GM23338 (cell line): ENCODE measurements around the gene TEX54. TPM values are rescaled to one million over a fixed set of nuclear protein-coding genes. Genes with fewer than 3 reads are reported as not detected.

Experiments used
- ATAC-seq: fragments of 200-7000 bp; cut with Tn5 transposase; 3 replicates; pipeline ENCODE4 v1.9.1; 2020
- DNase-seq: peaks from one replicate; pipeline ENCODE4 v3.0.0-alpha.2; 2015; ENCODE audit warnings: low spot score
- H2AFZ ChIP-seq: fragments of 200-600 bp; sonication (generic); 2 replicates; pipeline ENCODE4 v1.8.0; 2016; ENCODE audit warnings: antibody characterized with exemption, mild to moderate bottlenecking, moderate library complexity
- H3F3A ChIP-seq: fragments of 200-600 bp; sonication (generic); replicated peaks from 2 replicates; pipeline ENCODE4 v1.8.0; 2017; ENCODE audit warnings: antibody characterized with exemption, mixed run types, low read depth
- H3K27ac ChIP-seq: fragments of 200-600 bp; sonication (generic); 2 replicates; pipeline ENCODE4 v1.6.1; 2016; ENCODE audit warnings: low read depth
- H3K27me3 ChIP-seq: fragments of 200-600 bp; sonication (generic); 2 replicates; pipeline ENCODE4 v1.8.0; 2016; ENCODE audit warnings: mild to moderate bottlenecking, mixed run types, moderate library complexity; ENCODE audit not compliant: insufficient read depth
- H3K36me3 ChIP-seq: fragments of 200-600 bp; sonication (generic); 2 replicates; pipeline ENCODE4 v1.8.0; 2016; ENCODE audit warnings: mild to moderate bottlenecking; ENCODE audit not compliant: insufficient read depth
- H3K4me1 ChIP-seq: fragments of 200-600 bp; sonication (generic); 2 replicates; pipeline ENCODE4 v1.8.0; 2016; ENCODE audit warnings: mild to moderate bottlenecking, moderate library complexity; ENCODE audit not compliant: insufficient read depth
- H3K4me2 ChIP-seq: fragments of 200-600 bp; sonication (generic); 2 replicates; pipeline ENCODE4 v1.7.1; 2017; ENCODE audit warnings: mixed run types
- H3K4me3 ChIP-seq: fragments of 200-600 bp; sonication (generic); 2 replicates; pipeline ENCODE4 v1.6.1; 2016; ENCODE audit warnings: mixed run types
- H3K79me2 ChIP-seq: fragments of 200-600 bp; sonication (generic); replicated peaks from 2 replicates; pipeline ENCODE4 v1.8.0; 2017; ENCODE audit warnings: mild to moderate bottlenecking; ENCODE audit not compliant: insufficient read depth
- H3K9me2 ChIP-seq: fragments of 200-600 bp; sonication (generic); 2 replicates; pipeline ENCODE4 v1.8.0; 2017; ENCODE audit not compliant: insufficient read depth
- H4K20me1 ChIP-seq: fragments of 200-600 bp; sonication (generic); replicated peaks from 2 replicates; pipeline ENCODE4 v1.8.0; 2017; ENCODE audit warnings: mild to moderate bottlenecking; ENCODE audit not compliant: insufficient read depth
- H3K27ac Mint-ChIP-seq: 2 replicates; pipeline ENCODE4 v1.8.0; 2020; ENCODE audit warnings: inconsistent platforms, mild to moderate bottlenecking, moderate library complexity, mixed read lengths
- H3K27me3 Mint-ChIP-seq: 3 replicates; pipeline ENCODE4 v1.8.0; 2022; ENCODE audit warnings: low read depth, mild to moderate bottlenecking, moderate library complexity, mixed read lengths, inconsistent platforms; ENCODE audit not compliant: insufficient read depth, poor library complexity
- H3K36me3 Mint-ChIP-seq: 3 replicates; pipeline ENCODE4 v1.8.0; 2021; ENCODE audit warnings: low read depth, mild to moderate bottlenecking, inconsistent platforms, moderate library complexity, mixed read lengths
- H3K4me1 Mint-ChIP-seq: 3 replicates; pipeline ENCODE4 v1.8.0; 2020; ENCODE audit warnings: mild to moderate bottlenecking, inconsistent platforms, mixed read lengths
- H3K4me3 Mint-ChIP-seq: 3 replicates; pipeline ENCODE4 v1.8.0; 2021; ENCODE audit warnings: moderate library complexity, mild to moderate bottlenecking, inconsistent platforms, mixed read lengths
- H3K9me3 Mint-ChIP-seq: 3 replicates; pipeline ENCODE4 v1.8.0; 2020; ENCODE audit warnings: moderate library complexity, mild to moderate bottlenecking, inconsistent platforms, mixed read lengths
- CREB1 ChIP-seq: fragments of 250-450 bp; sonication (Bioruptor Pico); IDR thresholded peaks from 2 replicates; pipeline ENCODE4 v1.5.0; 2020; ENCODE audit warnings: low read depth, mild to moderate bottlenecking, moderate library complexity
- CTCF ChIP-seq, 2 experiments: fragments of 200-600 bp in 1 of 2; sonication (generic) in 1 of 2; conservative IDR thresholded peaks; 2 replicates each; pipeline versions ENCODE4 v1.5.1 to v1.6.1; 2016 to 2017; ENCODE audit warnings: antibody characterized with exemption in 2 of 2, low read depth in 2 of 2, mild to moderate bottlenecking in 2 of 2, moderate library complexity in 1 of 2
- ETS1 ChIP-seq: IDR thresholded peaks from 2 replicates; pipeline ENCODE4 v1.6.1; 2016; ENCODE audit warnings: antibody characterized with exemption
- EZH2 ChIP-seq: fragments of 200-600 bp; sonication (generic); IDR thresholded peaks from one replicate; pipeline ENCODE4 v1.8.0; 2017; ENCODE audit warnings: antibody characterized with exemption, mild to moderate bottlenecking, low read depth; ENCODE audit not compliant: unreplicated experiment
- EZH2phosphoT487 ChIP-seq: fragments of 200-600 bp; sonication (generic); IDR thresholded peaks from one replicate; pipeline ENCODE4 v1.8.1; 2018; ENCODE audit warnings: antibody characterized with exemption; ENCODE audit not compliant: unreplicated experiment
- JUNB ChIP-seq: IDR thresholded peaks from one replicate; pipeline ENCODE4 v1.6.1; 2016; ENCODE audit warnings: antibody characterized with exemption; ENCODE audit not compliant: unreplicated experiment
- NANOG ChIP-seq: IDR thresholded peaks from 2 replicates; pipeline ENCODE4 v1.6.1; 2016; ENCODE audit warnings: antibody characterized with exemption, borderline replicate concordance
- POLR2AphosphoS5 ChIP-seq: IDR thresholded peaks from 2 replicates; pipeline ENCODE4 v1.6.1; 2016; ENCODE audit warnings: antibody characterized with exemption, low read depth
- REST ChIP-seq: IDR thresholded peaks from one replicate; pipeline ENCODE4 v1.6.1; 2018; ENCODE audit warnings: antibody characterized with exemption; ENCODE audit not compliant: unreplicated experiment
- STAT1 ChIP-seq: IDR thresholded peaks from one replicate; pipeline ENCODE4 v1.6.1; 2016; ENCODE audit warnings: antibody characterized with exemption; ENCODE audit not compliant: unreplicated experiment
- ZNF114 ChIP-seq: fragments of 250-450 bp; sonication (Bioruptor Pico); IDR thresholded peaks from 2 replicates; pipeline ENCODE4 v1.5.0; 2020; ENCODE audit warnings: mild to moderate bottlenecking, moderate library complexity
- ZNF331 ChIP-seq: fragments of 250-450 bp; sonication (Bioruptor Pico); IDR thresholded peaks from 2 replicates; pipeline ENCODE4 v1.5.0; 2020; ENCODE audit warnings: low read depth, mild to moderate bottlenecking, moderate library complexity
- ZNF462 ChIP-seq: fragments of 250-450 bp; sonication (Bioruptor Pico); IDR thresholded peaks from 2 replicates; pipeline ENCODE4 v1.5.0; 2020; ENCODE audit warnings: mild to moderate bottlenecking, moderate library complexity
- polyA plus RNA-seq: library from polyadenylated mRNA; unstranded; fragments of >200 nt; fragmentation: Nextera tagmentation; extraction: Ambion mirVana; gene quantifications from 2 replicates; pipeline ENCODE4 v1.2.1, GENCODE V29; 2016
- total RNA-seq: library from RNA; depleted of rRNA; stranded (reverse); fragments of >200 nt; shearing (Covaris generic); gene quantifications from 2 replicates; pipeline ENCODE4 v1.2.3, GENCODE V29; 2014

The TEX54 gene
- total and polyA plus RNA-seq, 2 experiments from 2014 or later = 1.9 TPM; not detected in 1

- Histone ChIP-seq H3K27ac (peak within 1 kb of the TSS; percentile 85), H3K9me2 (no peaks in the 10 kb centered on the region)
- H3K36me3 Mint-ChIP-seq = peaks cover 77% of the 10 kb centered on the region
Observed at GRCh38 chr11:62791501-62792201, 41.0 kb downstream of the TEX54 start, which contains the start of gene TMEM223. Gene TMEM223, minus strand, starts transcription at chr11:62792006. Its CDS starts 12 bp downstream, at chr11:62791994.

More at GRCh38 chr11:62791501-62792201, 41.0 kb downstream of the TEX54 start, which contains the start of gene TMEM223:
- TF ChIP-seq EZH2phosphoT487 (no peak), POLR2AphosphoS5 (peak; percentile 97), ZNF331 (no peak), CTCF (conservative IDR thresholded peaks at IDR 0.05; ENCODE audit: low read depth in 2 of 2) (peak in 1 of 2 experiments; percentile 24; a peak in 1 of 4 replicates), EZH2 (no peak), STAT1 (no peak), ZNF114 (CRISPR knock-in tag) (no peak), ZNF462 (CRISPR knock-in tag) (no peak), NANOG (no peak), ETS1 (peak; percentile 82), JUNB (no peak), CREB1 (CRISPR knock-in tag) (peak; percentile 38; the same call in 1 of the 2 replicates), REST (no peak)
- ATAC-seq = peak; percentile 80
- Histone ChIP-seq H3K4me3 (peak within 1 kb of the TSS; percentile 98), H3K36me3 (peaks cover 43% of the 10 kb centered on the region), H2AFZ (peak within 1 kb of the TSS; percentile 80; the same call in 1 of the 2 replicates), H3K4me1 (peaks cover 11% of the 10 kb centered on the region; the same call in 1 of the 2 replicates), H3K79me2 (peaks cover 40% of the 10 kb centered on the region), H3F3A (peaks cover 63% of the 10 kb centered on the region), H3K27me3 (no peaks in the 10 kb centered on the region), H3K4me2 (peak within 1 kb of the TSS; percentile 97), H4K20me1 (peaks cover 3% of the 10 kb centered on the region)
- peak within 1 kb of the TSS; percentile 94 for H3K4me3 Mint-ChIP-seq
- H3K27me3 Mint-ChIP-seq = peaks cover 21% of the 10 kb centered on the region
- DNase-seq = peak; percentile 94
- H3K4me1 Mint-ChIP-seq = peaks cover 26% of the 10 kb centered on the region
- no peaks in the 10 kb centered on the region; the same call in 2 of the 3 replicates for H3K9me3 Mint-ChIP-seq
- H3K27ac Mint-ChIP-seq = peak within 1 kb of the TSS; percentile 89
